GM21423 (cell line): ENCODE data around the gene VIPR2.

Experiments used
- ATAC-seq: cut with Tn5 transposase; IDR thresholded peaks from one replicate; pipeline ENCODE4 v1.9.1; 2021; ENCODE audit warnings: mild to moderate bottlenecking, moderate library complexity; ENCODE audit not compliant: unreplicated experiment

Gene VIPR2

DNA sequence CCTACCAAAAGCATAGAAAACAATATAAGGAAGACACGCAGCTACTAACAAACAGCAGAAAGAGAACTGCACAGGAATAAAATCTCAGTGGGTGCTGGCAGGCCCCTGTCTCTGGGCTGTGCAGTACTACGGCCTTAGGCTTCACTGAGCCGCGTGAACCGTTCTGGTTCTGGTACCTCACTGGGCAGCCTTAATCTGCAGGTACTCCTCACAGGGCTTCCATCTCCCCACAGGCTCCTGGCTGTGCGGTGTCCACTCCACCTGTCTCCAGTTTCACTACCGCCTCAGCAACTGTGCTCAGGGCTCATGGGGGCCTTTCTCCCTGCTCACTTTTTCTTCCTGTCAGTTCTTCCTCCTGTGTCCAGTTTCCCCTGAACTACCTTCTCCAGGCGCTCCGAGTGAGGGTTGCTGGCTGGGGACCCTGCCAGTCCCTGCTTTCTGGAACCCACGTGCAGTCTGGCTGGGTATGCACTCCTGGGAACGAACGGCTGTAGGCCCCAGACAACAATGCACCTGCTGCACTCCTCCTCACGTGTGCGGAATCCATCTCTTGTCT is 75.7 kb downstream of the VIPR2 start:
- no peak for ATAC-seq

DNA sequence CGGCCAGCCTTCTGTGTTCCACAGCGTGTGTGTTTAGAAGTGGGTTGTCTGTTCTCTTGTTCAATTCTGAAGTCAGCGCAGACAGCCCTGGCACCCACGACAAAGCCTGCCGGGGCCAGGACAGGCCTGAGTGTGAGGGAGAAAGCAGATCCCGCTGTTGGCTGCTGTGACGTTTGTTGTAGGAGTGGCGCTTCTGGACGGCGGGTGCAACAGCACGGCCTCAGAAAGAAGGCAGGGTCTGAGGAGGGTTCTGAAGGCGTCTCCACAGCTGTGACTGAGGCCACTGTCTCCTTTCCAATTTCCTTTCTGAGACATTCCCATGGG is 76.2 kb downstream of the VIPR2 start:
- ATAC-seq = no peak

DNA sequence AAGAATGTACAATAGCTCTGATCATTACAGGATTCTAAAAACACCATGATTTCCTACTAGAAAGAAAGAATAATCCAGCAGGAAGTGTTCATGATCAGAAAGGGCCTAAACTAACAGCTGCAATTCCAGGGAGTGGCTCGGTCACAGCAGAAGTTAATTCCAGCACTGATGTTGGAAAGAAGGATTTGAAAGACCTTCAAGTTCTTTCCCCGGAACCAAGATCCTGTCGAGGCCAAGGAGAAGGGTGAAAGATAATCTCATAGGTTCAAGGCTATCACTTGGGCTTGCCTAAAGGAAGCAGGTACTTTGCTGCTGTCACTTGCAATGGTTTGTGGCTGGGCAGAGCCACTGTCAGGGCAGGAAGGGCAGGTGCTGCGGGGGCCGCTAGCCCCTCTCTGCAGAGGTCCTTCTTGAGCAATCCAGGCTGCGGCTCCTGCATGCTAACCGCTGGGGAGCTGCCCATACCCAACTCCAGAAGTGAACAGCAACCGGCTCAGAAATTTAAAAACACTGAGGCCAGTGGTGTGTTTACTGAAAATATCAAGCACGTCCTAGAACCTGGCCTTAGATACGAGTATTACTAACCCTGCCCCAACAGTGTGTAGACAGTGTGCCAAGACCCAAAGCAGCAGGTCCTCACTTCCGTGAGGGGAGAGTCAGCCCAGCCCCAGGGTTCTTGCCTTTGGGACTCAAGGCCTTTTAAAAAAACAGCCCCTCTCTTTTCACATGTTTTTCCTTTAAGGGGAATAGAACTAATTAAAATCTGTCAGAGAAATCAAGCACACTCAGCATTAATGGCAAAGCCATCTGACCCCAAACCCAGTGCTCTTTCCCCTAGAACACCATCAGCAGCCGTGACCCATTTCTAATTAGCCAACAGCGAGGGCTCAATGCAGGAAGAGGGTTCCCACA is 76.8 kb downstream of the VIPR2 start:
- ATAC-seq = no peak

DNA sequence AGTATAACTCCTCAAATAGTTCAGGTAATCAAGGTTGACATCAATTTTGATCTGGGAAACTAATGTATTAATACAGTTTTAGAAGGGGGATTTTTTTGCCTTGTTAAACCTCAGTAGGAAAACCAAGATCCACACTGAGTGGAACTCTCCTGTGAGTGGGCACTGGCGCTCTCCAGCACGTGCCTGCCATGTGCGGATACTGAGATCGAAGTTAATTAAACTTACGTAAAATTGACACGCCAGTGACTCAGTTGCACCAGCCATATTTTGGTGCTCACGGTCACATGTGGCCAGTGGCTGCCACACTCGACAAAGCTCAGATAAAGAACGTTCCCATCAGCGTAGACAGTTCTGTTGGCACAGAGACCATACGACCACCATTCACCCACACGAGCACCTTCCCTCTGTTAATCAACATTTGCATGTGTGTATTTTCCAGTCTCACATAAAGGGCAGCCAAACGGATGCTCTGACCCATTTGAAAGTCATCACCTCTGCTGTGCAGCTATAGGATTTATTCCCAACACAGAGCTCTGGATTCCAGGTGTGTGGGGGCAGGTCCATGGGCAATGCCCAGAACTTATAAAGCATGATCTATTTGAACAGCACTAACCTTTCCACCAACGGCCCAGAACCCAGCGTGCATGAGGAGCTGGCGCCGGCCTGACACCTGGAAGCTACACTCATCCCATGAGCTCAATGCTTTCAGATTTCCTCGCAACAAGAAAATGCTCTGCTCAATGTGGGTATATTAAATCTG is 77.7 kb downstream of the VIPR2 start:
- no peak for ATAC-seq

DNA sequence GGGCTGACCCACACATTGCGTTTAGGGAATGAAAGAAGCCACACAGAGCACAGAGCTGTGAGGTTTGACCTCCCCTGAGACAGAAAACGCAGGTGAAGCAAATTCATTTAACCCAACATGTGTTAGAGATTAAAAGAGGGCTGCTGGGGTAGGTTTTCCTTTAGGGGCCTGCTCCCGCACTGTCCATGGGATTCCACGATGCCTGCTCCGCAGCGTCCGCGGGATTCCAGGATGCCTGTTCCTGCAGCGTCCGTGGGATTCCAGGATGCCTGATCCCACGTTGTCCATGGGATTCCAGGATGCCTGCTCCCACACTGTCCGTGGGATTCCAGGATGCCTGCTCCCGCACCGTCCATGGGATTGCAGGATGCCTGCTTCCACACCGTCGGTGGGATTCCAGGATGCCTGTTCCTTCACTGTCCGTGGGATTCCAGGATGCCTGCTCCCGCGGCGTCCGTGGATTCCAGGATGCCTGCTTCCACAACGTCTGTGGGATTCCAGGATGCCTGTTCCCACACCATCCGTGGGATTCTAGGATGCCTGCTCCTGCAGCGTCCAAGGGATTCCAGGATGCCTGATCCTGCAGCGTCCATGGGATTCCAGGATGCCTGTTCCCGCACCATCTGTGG is 78.7 kb downstream of the VIPR2 start:
- ATAC-seq = no peak

DNA sequence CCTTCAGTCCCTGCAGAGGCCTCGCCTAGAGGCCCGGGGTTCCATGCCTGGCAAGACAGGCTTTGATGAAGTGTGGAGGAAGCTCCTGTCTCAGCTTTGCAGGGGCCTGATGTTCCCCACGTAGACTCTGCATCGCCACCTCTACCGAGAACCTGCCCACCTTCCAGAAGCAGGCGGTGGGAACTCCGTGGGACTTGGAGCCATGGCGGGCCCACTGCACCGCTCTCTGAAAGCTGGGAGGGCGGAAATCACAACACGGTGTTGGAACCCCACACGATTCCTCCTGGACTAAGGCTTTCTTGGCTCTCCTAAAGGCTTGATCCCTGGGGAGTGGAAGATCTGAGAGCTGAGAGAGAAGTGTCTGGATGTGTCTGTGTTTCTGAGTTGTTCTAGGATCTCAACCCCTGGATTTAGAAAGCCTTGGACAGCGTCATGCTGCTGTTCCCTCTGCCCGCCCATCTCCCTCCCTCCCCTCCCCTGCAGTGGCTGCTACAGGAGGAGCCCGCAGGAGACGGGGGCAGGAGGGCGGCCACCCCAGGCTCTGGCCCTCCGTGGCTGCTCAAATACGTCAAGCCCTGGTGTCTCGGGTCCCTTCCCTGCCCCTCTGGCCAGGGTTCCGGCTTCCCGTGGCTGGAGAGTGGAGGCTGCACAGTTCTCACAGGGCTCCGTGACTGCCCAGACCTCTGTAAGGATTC is 79.7 kb downstream of the VIPR2 start:
- ATAC-seq = no peak

DNA sequence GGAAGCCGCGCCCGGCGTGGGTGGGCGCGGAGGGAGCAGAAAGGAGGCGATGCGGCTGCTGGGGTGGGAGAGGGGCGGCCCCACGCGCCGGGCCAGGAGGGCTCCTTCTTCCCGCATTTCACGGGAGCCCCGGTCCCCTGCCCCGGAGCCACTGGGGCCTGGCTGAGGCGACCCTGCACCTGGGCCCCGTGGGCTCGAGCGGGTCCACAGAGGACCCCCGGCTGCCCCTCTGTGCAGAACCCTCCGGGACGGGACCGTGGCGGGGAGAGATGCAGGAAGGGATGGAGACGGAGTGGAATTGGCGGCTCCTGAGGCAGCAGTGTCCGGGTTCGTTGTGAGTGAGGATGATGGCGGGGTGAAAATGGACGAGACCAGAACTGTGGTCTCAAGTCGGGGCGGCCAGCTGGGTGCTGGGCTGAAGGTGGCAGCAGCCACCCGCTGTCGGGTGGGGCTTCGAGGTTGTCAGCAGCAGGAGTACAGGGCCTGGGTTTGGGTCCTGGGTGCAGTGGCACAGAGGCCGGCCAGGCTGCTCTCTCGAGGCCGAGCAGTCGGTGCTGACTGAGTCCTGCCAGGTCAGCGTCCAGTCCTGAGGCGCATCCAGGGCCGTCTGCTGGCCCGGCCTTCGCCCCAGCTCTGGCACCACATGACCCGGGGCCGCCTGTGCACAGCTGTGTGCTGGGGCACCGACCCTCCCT is 80.4 kb downstream of the VIPR2 start:
- ATAC-seq = no peak

DNA sequence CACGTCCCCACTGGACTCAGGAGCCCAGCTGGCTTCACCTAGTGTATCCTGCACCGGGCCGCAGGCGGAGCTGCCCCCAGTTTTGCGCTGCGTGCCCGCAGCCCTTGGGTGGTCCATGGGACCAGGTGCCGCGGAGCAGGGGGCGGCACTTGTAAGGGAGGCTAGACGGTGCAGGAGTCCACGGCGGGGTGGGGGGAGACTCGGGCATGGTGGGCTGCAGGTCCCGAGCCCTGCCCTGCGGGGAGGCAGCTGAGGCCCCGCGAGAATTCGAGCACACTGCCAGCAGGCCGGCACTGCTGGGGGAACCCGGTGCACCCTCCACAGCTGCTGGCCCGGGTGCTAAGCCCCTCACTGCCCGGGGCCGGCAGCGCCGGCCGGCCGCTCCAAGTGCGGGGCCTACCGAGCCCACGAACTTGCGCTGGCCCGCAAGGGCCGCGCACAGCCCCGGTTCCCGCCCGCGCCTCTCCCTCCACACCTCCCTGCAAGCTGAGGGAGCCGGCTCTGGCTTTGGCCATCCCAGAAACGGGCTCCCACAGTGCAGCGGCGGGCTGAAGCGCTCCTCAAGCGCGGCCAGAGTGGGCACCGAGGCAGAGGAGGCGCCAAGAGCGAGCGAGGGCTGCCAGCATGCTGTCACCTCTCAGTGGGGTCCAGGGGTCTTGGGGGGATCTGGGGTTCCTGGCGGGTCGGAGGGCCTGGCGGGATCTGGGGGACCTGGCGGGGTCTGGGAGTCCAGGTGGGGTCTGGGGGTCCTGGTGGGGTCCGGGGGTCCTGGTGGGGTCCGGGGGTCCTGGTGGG is 81.4 kb downstream of the VIPR2 start:
- ATAC-seq = no peak

DNA sequence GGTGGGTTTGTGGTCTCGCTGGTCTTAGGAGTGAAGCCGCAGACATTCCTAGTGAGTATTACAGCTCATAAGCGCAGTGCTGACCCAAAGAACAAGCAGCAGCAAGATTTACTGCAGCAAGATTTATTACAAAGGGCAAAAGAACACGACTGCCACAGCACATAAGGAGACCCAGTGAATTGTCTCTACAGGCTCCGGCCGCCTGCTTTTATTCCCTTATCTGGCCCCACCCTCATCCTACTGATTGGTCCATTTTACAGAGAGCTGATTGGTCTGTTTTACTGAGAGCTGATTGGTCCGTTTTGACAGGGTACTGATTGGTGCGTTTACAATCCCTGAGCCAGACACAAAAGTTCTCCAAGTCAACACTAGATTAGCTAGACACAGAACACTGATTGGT is 82.1 kb downstream of the VIPR2 start:
- no peak for ATAC-seq

DNA sequence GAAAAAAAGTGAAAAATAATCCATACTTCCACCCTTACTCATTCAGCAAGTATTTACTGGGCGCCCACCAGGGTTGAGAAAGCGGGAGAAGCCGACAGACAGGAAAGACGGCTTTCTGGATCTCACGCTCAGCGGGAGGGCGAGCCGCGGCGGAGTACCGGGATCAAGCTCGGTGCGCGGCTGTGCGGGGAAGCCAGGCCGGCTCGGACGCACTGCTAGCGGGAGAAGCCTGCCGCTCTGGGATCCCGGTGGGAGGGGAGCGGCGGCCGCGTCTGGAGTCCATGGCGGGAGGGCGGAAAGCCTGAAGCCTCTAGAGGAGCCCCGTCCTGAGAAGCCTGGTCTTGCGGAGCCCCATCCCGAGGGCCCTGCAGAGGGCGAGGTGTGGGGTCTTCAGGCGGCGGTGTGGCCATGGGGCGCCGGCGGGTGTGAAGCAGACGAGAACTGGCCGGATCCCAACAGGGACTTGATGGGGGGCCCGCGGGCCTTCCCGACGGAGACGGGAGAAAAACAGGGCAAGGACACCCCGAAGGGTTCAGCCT is 82.9 kb downstream of the VIPR2 start:
- ATAC-seq = no peak

DNA sequence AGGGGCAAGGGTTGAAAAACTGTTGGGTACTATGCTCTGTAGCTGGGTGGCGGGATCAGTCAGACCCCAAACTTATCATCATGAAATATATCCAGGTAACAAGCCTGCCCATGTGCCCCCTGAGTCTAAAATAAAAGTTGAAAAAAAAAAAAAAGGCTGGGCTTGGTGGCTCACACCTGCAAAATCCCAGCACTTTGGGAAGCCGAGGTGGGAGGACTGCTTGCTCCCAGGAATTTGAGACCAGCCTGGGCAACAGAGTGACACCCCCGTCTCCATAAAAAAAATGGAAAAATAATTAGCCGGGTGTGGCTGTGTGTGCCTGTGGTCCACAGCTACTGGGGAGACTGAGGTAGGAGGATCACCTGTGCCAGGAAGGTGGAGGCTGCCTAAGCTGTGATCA is 83.5 kb downstream of the VIPR2 start:
- no peak for ATAC-seq

DNA sequence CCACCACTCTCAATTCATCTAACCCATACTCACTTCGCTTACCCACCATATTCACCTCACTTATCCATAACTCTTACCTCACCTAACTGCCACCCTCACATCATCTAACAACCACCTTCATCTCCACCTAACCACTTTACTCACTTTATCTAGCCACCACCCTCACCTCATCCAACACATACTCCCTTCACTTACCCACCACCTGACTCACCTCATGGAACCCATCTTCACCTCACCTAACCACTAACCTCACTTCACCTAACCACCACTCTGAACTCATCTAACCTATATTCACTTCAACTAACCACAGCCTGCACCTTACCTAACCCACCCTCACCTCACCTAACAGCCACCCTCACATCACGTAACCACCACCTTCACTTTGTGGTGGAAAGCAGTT is 84.2 kb downstream of the VIPR2 start:
- no peak for ATAC-seq

DNA sequence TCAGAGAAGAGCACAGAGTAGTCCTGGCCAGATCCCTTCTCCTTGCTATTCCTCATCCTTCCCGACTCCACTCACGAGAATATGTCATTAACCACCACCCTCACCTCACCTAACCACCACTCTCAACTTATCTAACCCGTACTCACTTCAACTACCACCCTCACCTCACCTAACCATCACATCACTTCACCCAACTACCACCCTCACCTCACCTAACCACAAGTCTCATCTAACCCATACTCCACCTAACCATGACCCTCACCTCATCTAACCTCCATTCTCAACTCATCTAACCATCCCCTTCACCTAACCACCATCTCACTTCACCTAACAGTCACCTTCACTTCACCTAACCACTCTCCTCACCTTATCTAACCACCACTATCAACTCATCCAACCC is 85.0 kb downstream of the VIPR2 start:
- no peak for ATAC-seq

DNA sequence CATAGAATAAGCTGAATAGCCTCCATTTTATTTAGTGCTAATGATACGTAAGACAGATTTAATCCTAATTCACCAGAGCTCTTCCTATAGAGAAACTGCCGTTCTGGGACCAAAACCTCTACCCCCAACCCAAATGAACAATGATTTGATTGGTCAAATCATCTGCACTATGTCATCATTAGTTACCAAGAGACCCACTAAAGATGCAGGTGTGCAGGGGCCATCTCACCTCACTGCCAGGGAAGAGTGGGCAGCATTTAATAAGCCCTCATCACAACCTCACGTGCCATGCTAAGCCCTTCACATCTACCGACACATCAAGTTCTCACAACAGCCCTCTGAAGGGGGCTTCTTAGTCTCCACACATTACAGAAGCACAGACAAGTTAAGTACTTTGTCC is 87.0 kb downstream of the VIPR2 start:
- ATAC-seq = no peak

DNA sequence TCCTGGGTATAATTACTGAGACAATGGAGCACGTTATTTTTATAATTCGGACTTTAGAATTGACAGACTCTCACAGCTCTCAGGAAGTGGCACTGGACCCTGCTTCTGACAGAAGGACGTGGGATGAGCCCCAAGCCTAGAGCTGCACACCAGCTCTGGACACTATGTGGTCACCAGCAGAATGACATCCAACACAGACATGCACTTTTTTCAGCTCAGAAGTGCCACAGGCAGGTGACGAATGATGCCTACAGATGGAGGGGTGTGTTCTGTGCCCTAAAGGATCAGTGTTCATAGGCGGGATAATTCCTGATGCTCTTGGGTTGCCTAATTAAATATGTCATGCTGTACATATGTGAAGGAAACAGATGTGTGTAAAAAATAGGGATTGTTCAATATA is 87.9 kb downstream of the VIPR2 start:
- ATAC-seq = no peak

DNA sequence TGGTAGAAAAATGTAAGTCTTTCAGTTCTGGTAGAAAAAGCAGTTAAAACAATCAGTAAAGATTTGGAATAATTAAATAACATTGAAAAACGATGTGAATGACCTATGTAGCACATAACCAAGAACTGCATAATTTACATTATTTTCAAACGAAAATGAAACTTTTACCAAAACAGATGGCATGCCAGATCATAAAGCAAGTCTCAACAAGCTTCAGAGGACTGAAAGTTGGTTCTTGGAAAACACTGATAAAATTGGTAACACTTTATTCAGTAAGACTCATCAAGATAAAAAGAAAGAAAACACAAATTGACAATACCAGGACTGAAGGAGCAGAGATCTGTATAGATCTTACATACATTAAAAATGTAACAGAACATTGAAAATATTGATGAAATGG is 92.8 kb downstream of the VIPR2 start:
- ATAC-seq = no peak

DNA sequence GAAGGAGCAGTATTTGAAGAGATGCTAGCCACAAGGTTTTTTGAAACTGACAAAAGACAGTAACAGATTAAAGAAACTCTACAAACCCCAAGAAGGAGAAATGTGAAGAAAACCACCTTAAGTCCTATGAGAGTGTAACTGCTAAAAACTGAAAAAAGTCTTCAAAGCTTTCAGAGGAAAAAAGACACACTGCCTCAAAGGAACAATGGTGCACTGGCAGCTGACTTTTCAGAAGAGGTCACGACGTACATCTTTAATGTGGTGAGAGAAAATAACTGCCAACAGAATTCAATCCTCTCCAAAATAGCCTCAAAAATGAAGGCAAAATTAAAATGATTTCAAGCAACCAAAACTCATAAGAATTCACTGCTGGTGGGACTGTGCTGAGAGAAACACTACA is 94.0 kb downstream of the VIPR2 start:
- ATAC-seq = no peak

DNA sequence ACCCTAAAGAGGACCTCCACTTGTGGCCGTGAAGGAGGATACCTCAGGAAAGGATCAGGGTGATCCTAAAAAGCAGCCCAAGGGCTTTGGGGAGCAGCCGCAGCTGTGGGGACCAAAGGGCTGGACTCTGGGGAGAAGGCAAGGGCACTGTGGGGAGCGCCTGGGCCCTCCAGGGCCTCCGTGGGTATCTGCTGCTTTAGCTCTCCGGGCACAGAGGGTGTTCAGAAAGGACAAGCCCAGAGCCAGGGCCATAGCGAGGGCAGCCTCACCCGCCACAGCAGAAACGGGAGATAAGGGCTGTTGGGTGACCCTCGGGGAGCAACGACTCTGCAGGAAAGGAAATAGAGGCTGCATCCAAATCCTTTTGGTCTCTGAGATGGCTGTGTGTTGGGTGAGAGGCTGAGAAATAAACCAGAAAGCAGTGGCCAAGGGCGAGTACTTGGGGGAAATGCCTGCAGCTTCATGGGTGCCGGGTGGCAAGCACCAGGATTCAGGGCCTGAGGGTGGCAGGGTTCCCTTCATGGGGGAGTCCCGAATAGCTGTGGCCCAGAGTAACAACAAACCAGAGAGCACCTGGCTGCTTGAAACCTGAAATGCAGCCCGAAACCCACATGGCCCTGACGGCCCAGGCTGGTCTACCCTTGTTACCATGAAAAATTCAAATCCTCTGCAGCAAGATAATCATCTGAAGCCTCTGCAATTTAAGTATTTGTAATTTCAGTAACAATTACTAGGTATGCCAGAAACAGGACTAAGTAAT is 95.2 kb downstream of the VIPR2 start:
- no peak for ATAC-seq

DNA sequence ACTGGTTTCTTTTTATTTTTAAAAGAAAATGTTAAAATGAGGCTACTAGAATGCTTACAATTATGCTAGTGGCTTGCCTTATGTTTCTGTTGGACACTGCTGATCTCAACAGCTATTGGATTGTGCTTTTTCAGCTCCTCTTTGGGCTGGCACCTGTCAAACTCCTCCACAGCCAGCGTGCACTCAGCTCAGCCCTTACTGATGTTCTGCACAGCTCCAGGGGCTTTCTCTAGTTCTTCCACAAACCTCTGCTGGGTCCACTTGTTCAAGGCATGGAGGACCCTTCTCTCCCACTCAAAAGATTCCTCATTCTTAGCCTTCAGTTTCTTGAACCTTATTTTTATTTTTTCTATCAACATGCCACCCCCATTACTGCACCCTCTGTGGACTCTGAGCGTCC is 96.0 kb downstream of the VIPR2 start:
- ATAC-seq = no peak
